Fibroblast of skin of abdomen (primary cell): ENCODE measurements around the gene KDM2B.
"Not testable (repeated sequence)": the region's sequence is repeated elsewhere in the genome, so short reads cannot be mapped to it uniquely, and the experiment has no call there.

Experiments used
- DNase-seq: peaks from one replicate; pipeline ENCODE4 v3.0.0-alpha.2; 2013

Gene KDM2B

GRCh38 chr12:121427556-121428050 lies 153.2 kb downstream of the KDM2B start:
- no peak for DNase-seq

- no peak for DNase-seq
These were observed 156.2 kb downstream of the KDM2B start for GRCh38 chr12:121424624-121424975.

- peak; percentile 40 for DNase-seq
These were observed 156.9 kb downstream of the KDM2B start for GRCh38 chr12:121423682-121424623.

DNA sequence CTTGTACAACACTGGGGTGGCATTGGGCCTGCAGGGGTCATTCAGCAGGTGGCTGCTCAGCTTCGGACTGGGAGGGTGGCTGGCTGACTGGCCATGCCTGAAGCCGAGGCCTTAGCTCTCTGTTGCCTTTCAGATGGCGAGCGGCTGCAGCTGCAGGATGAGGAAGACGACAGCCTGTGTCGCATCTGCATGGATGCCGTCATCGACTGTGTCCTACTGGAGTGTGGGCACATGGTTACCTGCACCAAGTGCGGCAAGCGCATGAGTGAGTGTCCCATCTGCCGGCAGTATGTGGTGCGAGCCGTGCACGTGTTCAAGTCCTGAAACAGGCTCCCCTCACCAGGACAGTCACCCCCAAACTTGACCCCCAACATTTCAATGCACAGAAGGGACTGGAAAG lies 157.6 kb downstream of the KDM2B start:
- no peak for DNase-seq

DNA sequence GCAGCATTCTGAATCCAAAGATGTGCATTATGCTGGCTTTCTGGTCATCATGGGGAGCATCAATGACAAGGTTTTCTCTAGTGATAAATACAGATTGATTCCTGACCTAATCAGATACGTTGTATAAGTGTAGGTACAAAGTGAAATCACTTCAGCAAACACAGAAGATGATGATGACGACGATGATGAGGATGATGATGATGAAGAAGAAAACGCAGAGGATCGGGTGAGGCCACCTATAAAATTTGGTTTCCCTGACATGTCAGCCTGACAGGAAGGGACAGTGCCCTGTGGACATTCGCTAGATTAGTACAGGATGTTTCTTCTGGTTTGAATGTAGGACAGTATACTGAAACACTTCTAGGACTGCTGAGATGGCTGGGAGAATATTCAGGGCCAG lies 160.7 kb downstream of the KDM2B start:
- DNase-seq, result no peak

- DNase-seq, result no peak
These were observed 163.0 kb downstream of the KDM2B start for GRCh38 chr12:121417847-121418246.

DNA sequence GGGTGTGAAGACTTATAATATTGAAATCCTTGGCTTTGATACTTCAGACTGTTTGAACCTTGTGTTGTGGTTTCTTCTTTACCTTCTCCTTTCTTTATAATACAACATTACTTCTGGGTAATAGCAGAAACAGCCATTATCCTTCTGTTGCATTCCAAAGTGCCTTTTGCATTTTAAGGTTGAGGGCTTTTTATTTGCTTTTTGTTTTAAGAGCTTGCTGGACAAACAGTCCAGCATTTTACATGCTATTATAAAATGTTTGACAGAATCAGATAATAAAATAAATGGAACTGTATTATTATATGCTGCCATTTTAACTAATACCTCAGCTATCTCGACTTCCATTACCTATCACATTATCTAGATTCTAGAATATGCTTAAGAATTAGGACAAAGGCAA lies 166.9 kb downstream of the KDM2B start:
- DNase-seq, result no peak

DNA sequence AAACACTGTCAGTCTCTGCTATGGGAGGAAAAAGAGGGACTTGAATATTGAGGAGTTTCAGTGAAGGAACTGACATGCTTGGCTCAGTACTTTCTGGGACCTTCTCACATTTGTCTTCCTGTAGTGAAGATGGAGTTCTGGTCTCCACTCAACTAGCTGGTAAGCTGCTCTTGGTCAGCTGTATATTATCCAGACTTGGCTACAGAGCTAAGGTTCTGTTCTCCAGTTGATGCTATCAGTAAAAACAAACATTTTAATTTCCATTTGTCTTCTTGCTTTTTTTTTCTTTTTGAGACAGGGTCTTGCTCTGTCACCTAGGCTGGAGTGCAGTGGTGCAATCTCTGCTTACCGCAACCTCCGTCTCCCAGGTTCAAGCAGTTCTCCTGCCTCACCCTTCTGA lies 175.6 kb downstream of the KDM2B start:
- DNase-seq, result no peak

GRCh38 chr12:121404734-121405133 lies 176.1 kb downstream of the KDM2B start:
- no peak for DNase-seq

DNA sequence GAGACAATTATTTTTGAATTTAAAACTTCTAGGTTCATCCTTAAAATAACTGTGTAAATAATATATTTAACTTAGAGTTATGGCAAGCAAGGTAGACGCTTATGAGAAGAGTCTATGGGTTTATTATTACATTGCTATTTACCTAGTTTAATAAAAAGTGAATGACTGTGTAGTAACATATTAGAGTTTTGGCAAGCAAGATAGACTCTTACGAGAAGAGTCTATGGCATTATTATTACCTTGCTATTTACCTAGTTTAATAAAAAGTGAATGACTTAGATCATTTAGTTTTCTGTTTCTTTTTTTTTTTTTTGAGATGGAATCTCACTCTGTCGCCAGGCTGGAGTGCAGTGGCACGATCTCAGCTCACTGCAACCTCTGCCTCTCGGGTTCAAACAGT lies 177.1 kb downstream of the KDM2B start:
- DNase-seq, result no peak

- DNase-seq, result peak; percentile 18
These were observed 180.3 kb downstream of the KDM2B start for GRCh38 chr12:121400332-121401139.

GRCh38 chr12:121399391-121400331 lies 181.2 kb downstream of the KDM2B start, which contains the start of gene RNF34:
Gene RNF34 (plus strand): TSS chr12:121400118. CDS start chr12:121400213, 95 bp downstream.
- peak; percentile 98 for DNase-seq

GRCh38 chr12:121398355-121398754 lies 182.5 kb downstream of the KDM2B start:
- no peak for DNase-seq

DNA sequence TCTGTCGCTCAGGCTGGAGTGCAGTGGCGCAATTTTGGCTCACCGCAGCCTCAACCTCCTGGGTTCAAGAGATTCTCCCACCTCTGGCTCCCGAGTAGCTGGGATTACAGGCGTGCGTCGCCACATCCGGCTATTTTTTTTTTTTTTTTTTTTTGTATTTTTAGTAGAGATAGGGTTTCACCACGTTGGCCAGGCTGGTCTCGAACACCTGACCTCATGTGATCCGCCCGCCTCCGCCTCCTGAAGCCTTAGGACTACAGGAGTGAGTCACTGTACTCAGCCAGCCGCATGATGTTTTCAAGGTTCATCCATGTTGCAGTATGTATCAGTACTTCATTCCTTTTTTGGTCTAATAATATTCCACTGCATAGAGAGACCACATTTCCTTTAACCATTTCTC lies 183.3 kb downstream of the KDM2B start:
- DNase-seq, result no peak

- DNase-seq, result no peak
These were observed 188.5 kb downstream of the KDM2B start for GRCh38 chr12:121392325-121392716.

DNA sequence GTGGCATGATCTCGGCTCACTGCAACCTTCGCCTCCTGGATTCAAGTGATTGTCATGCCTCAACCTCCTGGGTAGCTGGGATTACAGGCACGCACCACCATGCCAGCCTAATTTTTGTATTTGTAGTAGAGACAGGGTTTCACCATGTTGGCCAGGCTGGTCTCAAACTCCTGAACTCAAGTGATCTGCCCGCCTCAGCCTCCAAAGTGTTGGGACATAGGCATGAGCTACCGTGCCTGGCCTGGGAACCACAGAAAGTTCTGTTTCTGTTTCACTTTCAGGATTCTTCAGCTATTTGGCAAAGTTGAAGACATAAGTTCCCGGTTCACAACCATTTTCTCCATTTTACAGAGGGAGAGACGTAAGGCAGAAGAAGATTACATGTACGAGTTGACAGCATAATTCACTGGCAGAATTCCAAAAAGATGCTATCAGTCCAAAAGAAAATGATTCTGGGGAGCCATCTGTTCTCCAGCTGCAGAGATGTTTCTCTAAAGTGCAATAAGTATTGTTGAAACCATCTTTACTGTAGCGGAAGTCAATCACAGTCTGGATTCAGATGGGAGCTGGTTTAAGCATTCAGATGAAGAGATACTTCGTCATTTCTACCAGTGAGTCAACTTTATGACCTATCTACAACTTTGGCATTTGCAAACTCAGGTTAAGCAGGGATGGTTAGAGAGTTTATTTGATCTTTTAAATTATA lies 189.1 kb downstream of the KDM2B start:
- DNase-seq, result peak; percentile 70

- no peak for DNase-seq
These were observed 190.0 kb downstream of the KDM2B start for GRCh38 chr12:121390856-121391255.

- DNase-seq, result peak; percentile 78
These were observed 192.3 kb downstream of the KDM2B start for GRCh38 chr12:121388421-121388981.

GRCh38 chr12:121384891-121385290 lies 195.9 kb downstream of the KDM2B start:
- DNase-seq, result not testable (repeated sequence)

GRCh38 chr12:121383601-121384021 lies 197.2 kb downstream of the KDM2B start:
- no peak for DNase-seq

- DNase-seq, result no peak
These were observed 200.9 kb downstream of the KDM2B start for GRCh38 chr12:121379945-121380344.
